Spleen (tissue), 7 donors: ENCODE results near the gene EYS.
"Not testable (repeated sequence)": the region's sequence is repeated elsewhere in the genome, so short reads cannot be mapped to it uniquely, and the experiment has no call there.

Experiments used
- POLR2A ChIP-seq, 3 donors: fragments of 450-650 bp; IDR thresholded peaks; one replicate each; pipeline ENCODE4 v1.5.1; 2017; ENCODE audit warnings: antibody characterized with exemption in 3 of 3, mild to moderate bottlenecking in 1 of 3
- POLR2AphosphoS5 ChIP-seq, 3 donors: sonication (generic); formaldehyde crosslinking; IDR thresholded peaks; one replicate each; pipeline ENCODE4 v1.5.1; 2017; ENCODE audit warnings: antibody characterized with exemption in 3 of 3
- TF ChIP-seq, protein P1 (sequence below), 11 experiments: fragments of 200-600 bp in 7 of 11; fragments of 450-650 bp in 4 of 11; sonication (generic) in 4 of 11; IDR thresholded peaks in 8 of 11; conservative IDR thresholded peaks in 3 of 11; 1 replicate in 7 of 11; 2 replicates in 4 of 11; pipeline versions ENCODE4 v1.4.0 to v1.8.0; 2016 to 2021; ENCODE audit warnings: antibody characterized with exemption in 11 of 11, inconsistent platforms in 4 of 11, mild to moderate bottlenecking in 1 of 11
- donor health status: DM: no; HTN: no; CAD: no; lungs with moderate emphysema.
- donor health status: DM: no; HTN: no; CAD: no.
- donor health status: DM: no; HTN: no; CAD: no.

DNA sequence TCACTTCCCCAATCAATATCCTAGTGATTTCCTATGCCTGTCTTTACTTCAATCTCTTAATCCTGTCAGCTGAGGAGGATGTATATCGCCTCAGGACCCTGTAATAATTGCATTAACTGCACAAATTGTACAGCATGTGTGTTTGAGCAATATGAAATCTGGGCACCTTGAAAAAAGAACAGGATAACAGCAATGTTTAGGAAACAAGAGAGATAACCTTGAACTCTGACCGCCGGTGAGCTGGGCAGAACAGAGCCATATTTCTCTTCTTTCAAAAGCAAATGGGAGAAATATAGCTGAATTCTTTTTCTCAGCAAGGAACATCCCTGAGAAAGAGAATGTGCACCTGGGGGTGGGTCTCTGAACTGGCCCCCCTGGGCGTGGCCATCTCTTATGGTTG is 704.1 kb downstream of the EYS start:
- TF ChIP-seq, protein P1, sequence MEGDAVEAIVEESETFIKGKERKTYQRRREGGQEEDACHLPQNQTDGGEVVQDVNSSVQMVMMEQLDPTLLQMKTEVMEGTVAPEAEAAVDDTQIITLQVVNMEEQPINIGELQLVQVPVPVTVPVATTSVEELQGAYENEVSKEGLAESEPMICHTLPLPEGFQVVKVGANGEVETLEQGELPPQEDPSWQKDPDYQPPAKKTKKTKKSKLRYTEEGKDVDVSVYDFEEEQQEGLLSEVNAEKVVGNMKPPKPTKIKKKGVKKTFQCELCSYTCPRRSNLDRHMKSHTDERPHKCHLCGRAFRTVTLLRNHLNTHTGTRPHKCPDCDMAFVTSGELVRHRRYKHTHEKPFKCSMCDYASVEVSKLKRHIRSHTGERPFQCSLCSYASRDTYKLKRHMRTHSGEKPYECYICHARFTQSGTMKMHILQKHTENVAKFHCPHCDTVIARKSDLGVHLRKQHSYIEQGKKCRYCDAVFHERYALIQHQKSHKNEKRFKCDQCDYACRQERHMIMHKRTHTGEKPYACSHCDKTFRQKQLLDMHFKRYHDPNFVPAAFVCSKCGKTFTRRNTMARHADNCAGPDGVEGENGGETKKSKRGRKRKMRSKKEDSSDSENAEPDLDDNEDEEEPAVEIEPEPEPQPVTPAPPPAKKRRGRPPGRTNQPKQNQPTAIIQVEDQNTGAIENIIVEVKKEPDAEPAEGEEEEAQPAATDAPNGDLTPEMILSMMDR (IDR thresholded peaks at IDR 0.05 in 8 of 11, conservative IDR thresholded peaks at IDR 0.05 in 3 of 11) = not testable (repeated sequence)
- TF ChIP-seq POLR2A, POLR2AphosphoS5 (IDR thresholded peaks at IDR 0.05): not testable (repeated sequence)
